ENCODE data around the gene PIGBOS1.
"Not testable (repeated sequence)": the region's sequence is repeated elsewhere in the genome, so short reads cannot be mapped to it uniquely, and the experiment has no call there.

PIGBOS1 gene

GRCh38 chr15:55318588-55319494 is at the start of gene PIGBOS1, which contains the start of gene PIGB:
Gene PIGBOS1, minus strand, starts transcription at chr15:55319123. Its CDS starts 1,331 bp downstream, at chr15:55317792.
Gene PIGB, plus strand, starts transcription at chr15:55319222. Its CDS starts 29 bp downstream, at chr15:55319251.
- peak; percentile 55 to 58 for DNase-seq (ENCODE audit: low read depth in 1 of 2, low spot score in 1 of 2)

GRCh38 chr15:55366981-55367380 is 48.1 kb upstream of the PIGBOS1 start:
- no peak for DNase-seq (ENCODE audit: low read depth in 1 of 2, low spot score in 1 of 2)

- no peak for DNase-seq (ENCODE audit: low read depth in 1 of 2, low spot score in 1 of 2)
Observed at GRCh38 chr15:55362641-55363040, 43.7 kb upstream of the PIGBOS1 start.

- no peak for DNase-seq (ENCODE audit: low read depth in 1 of 2, low spot score in 1 of 2)
Observed at GRCh38 chr15:55361048-55361447, 42.1 kb upstream of the PIGBOS1 start.

GRCh38 chr15:55360256-55360655 is 41.3 kb upstream of the PIGBOS1 start:
- no peak for DNase-seq (ENCODE audit: low read depth in 1 of 2, low spot score in 1 of 2)

GRCh38 chr15:55358471-55358870 is 39.5 kb upstream of the PIGBOS1 start:
- no peak for DNase-seq (ENCODE audit: low read depth in 1 of 2, low spot score in 1 of 2)

GRCh38 chr15:55357774-55358173 is 38.9 kb upstream of the PIGBOS1 start:
- DNase-seq (ENCODE audit: low read depth in 1 of 2, low spot score in 1 of 2): no peak

GRCh38 chr15:55356985-55357585 is 38.2 kb upstream of the PIGBOS1 start:
- no peak for DNase-seq (ENCODE audit: low read depth in 1 of 2, low spot score in 1 of 2)

- no peak for DNase-seq (ENCODE audit: low read depth in 1 of 2, low spot score in 1 of 2)
Observed at GRCh38 chr15:55353025-55353424, 34.1 kb upstream of the PIGBOS1 start.

GRCh38 chr15:55349282-55349681 is 30.4 kb upstream of the PIGBOS1 start:
- no peak for DNase-seq (ENCODE audit: low read depth in 1 of 2, low spot score in 1 of 2)

GRCh38 chr15:55348281-55348778 is 29.4 kb upstream of the PIGBOS1 start:
- DNase-seq (ENCODE audit: low read depth in 1 of 2, low spot score in 1 of 2): no peak

- DNase-seq (ENCODE audit: low read depth in 1 of 2, low spot score in 1 of 2): no peak
Observed at GRCh38 chr15:55344206-55344605, 25.3 kb upstream of the PIGBOS1 start.

GRCh38 chr15:55343168-55343567 is 24.2 kb upstream of the PIGBOS1 start:
- no peak for DNase-seq (ENCODE audit: low read depth in 1 of 2, low spot score in 1 of 2)

- no peak for DNase-seq (ENCODE audit: low read depth in 1 of 2, low spot score in 1 of 2)
Observed at GRCh38 chr15:55337160-55337559, 18.2 kb upstream of the PIGBOS1 start.

GRCh38 chr15:55334997-55335396 is 16.1 kb upstream of the PIGBOS1 start:
- DNase-seq (ENCODE audit: low read depth in 1 of 2, low spot score in 1 of 2): no peak

GRCh38 chr15:55334371-55334770 is 15.4 kb upstream of the PIGBOS1 start:
- DNase-seq (ENCODE audit: low read depth in 1 of 2, low spot score in 1 of 2): no peak

- DNase-seq (ENCODE audit: low read depth in 1 of 2, low spot score in 1 of 2): no peak
Observed at GRCh38 chr15:55327387-55327786, 8.5 kb upstream of the PIGBOS1 start.

GRCh38 chr15:55322467-55322866 is 3.5 kb upstream of the PIGBOS1 start:
- no peak for DNase-seq (ENCODE audit: low read depth in 1 of 2, low spot score in 1 of 2)

- no peak for DNase-seq (ENCODE audit: low read depth in 1 of 2, low spot score in 1 of 2)
Observed at GRCh38 chr15:55320963-55321362, 2.0 kb upstream of the PIGBOS1 start.

GRCh38 chr15:55320238-55320550 is 1.3 kb upstream of the PIGBOS1 start:
- DNase-seq (ENCODE audit: low read depth in 1 of 2, low spot score in 1 of 2): no peak

- DNase-seq (ENCODE audit: low read depth in 1 of 2, low spot score in 1 of 2): no peak
Observed at GRCh38 chr15:55319537-55320237, 764 bp upstream of the PIGBOS1 start.

GRCh38 chr15:55302801-55303200 is 16.1 kb downstream of the PIGBOS1 start:
- DNase-seq (ENCODE audit: low read depth in 1 of 2, low spot score in 1 of 2): not testable (repeated sequence)
